ENCODE data around the gene LYST. TPM values are rescaled to one million over a fixed set of nuclear protein-coding genes. Genes with fewer than 3 reads are reported as not detected.

Gene LYST
- total and polyA plus RNA-seq, 7 donors: 2.4 to 8.6 (median 5.6) TPM

DNA sequence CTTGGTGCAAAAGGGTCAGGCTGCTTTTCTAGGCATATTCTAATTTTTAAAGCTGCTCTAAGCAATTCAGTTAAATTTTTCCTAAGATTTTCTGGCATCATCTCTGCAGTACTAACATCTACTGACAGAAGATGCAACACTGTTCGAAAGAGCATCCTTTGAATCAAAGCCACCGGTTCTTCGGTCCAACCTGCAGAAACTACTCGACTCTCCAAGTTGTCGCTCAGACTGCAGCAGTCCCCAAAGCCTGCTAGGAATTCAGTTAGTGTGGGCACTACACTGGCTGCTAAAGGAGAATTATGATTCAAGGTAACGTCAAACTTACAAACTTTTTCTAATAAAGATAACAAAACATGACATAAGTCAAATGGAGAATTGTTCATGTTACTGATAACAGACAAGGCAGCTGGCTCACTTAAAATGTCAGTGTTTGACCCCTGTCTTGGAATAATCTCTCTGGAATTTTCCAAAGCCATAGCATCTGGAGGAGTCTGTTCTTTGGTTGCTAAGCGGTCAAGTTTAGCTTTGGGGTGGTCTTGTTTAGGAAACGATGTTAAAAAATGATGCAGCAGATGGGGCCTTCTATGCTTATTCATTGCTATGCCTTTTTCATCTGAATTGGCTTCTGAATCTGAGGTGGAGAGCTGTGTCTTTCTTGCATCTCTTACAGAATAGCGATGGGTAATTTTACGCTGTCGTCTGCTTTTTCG, 56.9 kb downstream of the LYST start:
- no peak overlapping the region for H3K4me3 ChIP-seq
- ATAC-seq (no peak), DNase-seq (no peak)
- H3K9me3 ChIP-seq: no peaks in the 10 kb centered on the region
- no peaks in the 10 kb centered on the region for H3K4me1 ChIP-seq
- no peak overlapping the region for H3K27ac ChIP-seq
- H3K36me3 ChIP-seq (ENCODE audit: insufficient read depth in 1 of 2, low read depth in 1 of 2): peaks cover 3 to 55% of the 10 kb centered on the region in 2 donors
- WGBS, 3 donors: 71 to 76% (median 76%) methylated on average over 12 of the region's 12 CpGs
- intact Hi-C loops (cut with DNase I): no loop called here
- TF ChIP-seq, protein P1, sequence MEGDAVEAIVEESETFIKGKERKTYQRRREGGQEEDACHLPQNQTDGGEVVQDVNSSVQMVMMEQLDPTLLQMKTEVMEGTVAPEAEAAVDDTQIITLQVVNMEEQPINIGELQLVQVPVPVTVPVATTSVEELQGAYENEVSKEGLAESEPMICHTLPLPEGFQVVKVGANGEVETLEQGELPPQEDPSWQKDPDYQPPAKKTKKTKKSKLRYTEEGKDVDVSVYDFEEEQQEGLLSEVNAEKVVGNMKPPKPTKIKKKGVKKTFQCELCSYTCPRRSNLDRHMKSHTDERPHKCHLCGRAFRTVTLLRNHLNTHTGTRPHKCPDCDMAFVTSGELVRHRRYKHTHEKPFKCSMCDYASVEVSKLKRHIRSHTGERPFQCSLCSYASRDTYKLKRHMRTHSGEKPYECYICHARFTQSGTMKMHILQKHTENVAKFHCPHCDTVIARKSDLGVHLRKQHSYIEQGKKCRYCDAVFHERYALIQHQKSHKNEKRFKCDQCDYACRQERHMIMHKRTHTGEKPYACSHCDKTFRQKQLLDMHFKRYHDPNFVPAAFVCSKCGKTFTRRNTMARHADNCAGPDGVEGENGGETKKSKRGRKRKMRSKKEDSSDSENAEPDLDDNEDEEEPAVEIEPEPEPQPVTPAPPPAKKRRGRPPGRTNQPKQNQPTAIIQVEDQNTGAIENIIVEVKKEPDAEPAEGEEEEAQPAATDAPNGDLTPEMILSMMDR (IDR thresholded peaks at IDR 0.05): no peak
- no peaks in the 10 kb centered on the region for H3K27me3 ChIP-seq (ENCODE audit: insufficient read depth in 3 of 3, low read length in 2 of 3)

GRCh38 chr1:235808223-235808622, 58.5 kb downstream of the LYST start:
- H3K9me3 ChIP-seq: no peaks in the 10 kb centered on the region
- intact Hi-C loops (cut with DNase I): no loop called here
- peaks cover 3 to 64% of the 10 kb centered on the region in 2 donors for H3K36me3 ChIP-seq (ENCODE audit: insufficient read depth in 1 of 2, low read depth in 1 of 2)
- H3K4me1 ChIP-seq: no peaks in the 10 kb centered on the region
- ATAC-seq: no peak
- no peak for DNase-seq
- TF ChIP-seq, protein P1 (IDR thresholded peaks at IDR 0.05): no peak
- no peak overlapping the region for H3K27ac ChIP-seq
- no peaks in the 10 kb centered on the region for H3K27me3 ChIP-seq (ENCODE audit: insufficient read depth in 3 of 3, low read length in 2 of 3)
- 93 to 94% (median 94%) methylated on average over 6 of the region's 6 CpGs for WGBS, 3 donors
- H3K4me3 ChIP-seq: no peak overlapping the region

GRCh38 chr1:235806123-235806522, 60.6 kb downstream of the LYST start:
- no peaks in the 10 kb centered on the region for H3K4me1 ChIP-seq
- H3K9me3 ChIP-seq: no peaks in the 10 kb centered on the region
- H3K4me3 ChIP-seq: no peak overlapping the region
- intact Hi-C loops (cut with DNase I): no loop called here
- WGBS, 3 donors: 91 to 94% (median 93%) methylated on average over 7 of the region's 7 CpGs
- no peaks in the 10 kb centered on the region for H3K27me3 ChIP-seq (ENCODE audit: insufficient read depth in 3 of 3, low read length in 2 of 3)
- H3K27ac ChIP-seq: no peak overlapping the region
- no peak for ATAC-seq
- TF ChIP-seq, protein P1 (IDR thresholded peaks at IDR 0.05): no peak
- H3K36me3 ChIP-seq (ENCODE audit: insufficient read depth in 1 of 2, low read depth in 1 of 2): peaks cover 3 to 65% of the 10 kb centered on the region in 2 donors
- DNase-seq: no peak

GRCh38 chr1:235802573-235803346, 63.9 kb downstream of the LYST start:
- intact Hi-C loops (cut with DNase I): no loop called here
- TF ChIP-seq, protein P1 (IDR thresholded peaks at IDR 0.05): no peak
- Histone ChIP-seq H3K4me1 (no peaks in the 10 kb centered on the region), H3K9me3 (no peaks in the 10 kb centered on the region), H3K27ac (no peak overlapping the region), H3K4me3 (no peak overlapping the region), H3K27me3 (ENCODE audit: insufficient read depth in 3 of 3, low read length in 2 of 3) (no peaks in the 10 kb centered on the region), H3K36me3 (ENCODE audit: insufficient read depth in 1 of 2, low read depth in 1 of 2) (peaks cover 3 to 51% of the 10 kb centered on the region in 2 donors)
- no peak for DNase-seq
- whole genome bisulfite sequencing, 3 donors: 96 to 98% (median 97%) methylated on average over 4 of the region's 4 CpGs
- ATAC-seq: no peak
